HepG2 (cell line): ENCODE results near the gene CAMTA1. TPM values are rescaled to one million over a fixed set of nuclear protein-coding genes. Genes with fewer than 3 reads are reported as not detected.

Source experiments
- ATAC-seq: fragments of 200-7000 bp; cut with Tn5 transposase; 3 replicates; pipeline ENCODE4 v1.9.1; 2020; ENCODE audit warnings: mild to moderate bottlenecking, moderate library complexity
- BruUV-seq: library from RNA; stranded (reverse); fragments of 400-500 nt; replicated peaks from 2 replicates; lab custom pipeline; 2021; lab: Mats Ljungman, UMichigan
- CTCF ChIA-PET: fragments of 300-600 bp; formaldehyde crosslinking; extraction: SDS; loops from one replicate; lab custom pipeline; 2021; ENCODE audit warnings: low total read pairs, inconsistent platforms, low intra/inter-chr PET ratio; lab: Yijun Ruan, JAX
- POLR2A ChIA-PET: fragments of 350-600 bp; sonication (Branson Sonifier 250); formaldehyde crosslinking; loops from one replicate; lab custom pipeline; 2020; ENCODE audit warnings: antibody characterized with exemption, inconsistent platforms; lab: Yijun Ruan, JAX
- DNase-seq: peaks from one replicate; pipeline ENCODE4 v3.0.0-alpha.2; 2015; ENCODE audit warnings: low spot score
- FAIRE-seq: peaks from 3 replicates; lab custom pipeline; 2011; peaks lifted over from hg19 to GRCh38; lab: Jason Lieb, UNC
- H2AFZ ChIP-seq: one replicate; pipeline ENCODE4 v1.6.1; 2011; ENCODE audit warnings: low read length, inconsistent platforms
- H3K27ac ChIP-seq: fragments of 300-600 bp; 3 replicates; pipeline ENCODE4 v1.8.0; 2011; ENCODE audit warnings: mixed run types, mild to moderate bottlenecking, mixed read lengths, low read length, inconsistent platforms; ENCODE audit not compliant: insufficient read depth; ENCODE audit errors: extremely low read length
- H3K27me3 ChIP-seq, 2 experiments: fragments of 200-600 bp in 1 of 2; 2 replicates in 1 of 2; 3 replicates in 1 of 2; pipeline versions ENCODE4 v1.6.0 to v1.8.0; 2011; ENCODE audit warnings: low read length in 2 of 2, mild to moderate bottlenecking in 2 of 2, moderate library complexity in 2 of 2, inconsistent platforms in 1 of 2; ENCODE audit not compliant: insufficient read depth in 2 of 2, control insufficient read depth in 1 of 2
- H3K36me3 ChIP-seq, 2 experiments: fragments of 200-600 bp in 1 of 2; replicated peaks in 1 of 2; 2 replicates in 1 of 2; 3 replicates in 1 of 2; pipeline versions ENCODE4 v1.5.1 to v1.8.0; 2011; ENCODE audit warnings: low read length in 2 of 2, inconsistent platforms in 1 of 2; ENCODE audit not compliant: insufficient read depth in 2 of 2, control insufficient read depth in 1 of 2
- H3K4me1 ChIP-seq: 2 replicates; pipeline ENCODE4 v1.5.1; 2012; ENCODE audit warnings: low read length, inconsistent platforms; ENCODE audit not compliant: insufficient read depth
- H3K4me2 ChIP-seq: 2 replicates; pipeline ENCODE4 v1.6.0; 2011; ENCODE audit warnings: low read depth, low read length, inconsistent platforms
- H3K4me3 ChIP-seq, 3 experiments: fragments of 200-600 bp in 1 of 3; sonication (generic), shearing (Covaris generic) in 1 of 3; replicated peaks in 1 of 3; 2 replicates each; pipeline ENCODE4 v1.5.1; 2011 to 2016; ENCODE audit warnings: low read length in 3 of 3, inconsistent platforms in 2 of 3, low read depth in 2 of 3, mild to moderate bottlenecking in 2 of 3, control low read depth in 1 of 3, mixed read lengths in 1 of 3; ENCODE audit not compliant: insufficient read depth in 1 of 3
- H3K79me2 ChIP-seq: one replicate; pipeline ENCODE4 v1.6.1; 2011; ENCODE audit warnings: low read length, inconsistent platforms; ENCODE audit not compliant: insufficient read depth
- H3K9ac ChIP-seq: 2 replicates; pipeline ENCODE4 v1.6.0; 2011; ENCODE audit warnings: mild to moderate bottlenecking, low read depth, low read length, inconsistent platforms; ENCODE audit not compliant: insufficient read depth
- H3K9me3 ChIP-seq: 2 replicates; pipeline ENCODE4 v1.5.1; 2012; ENCODE audit warnings: mild to moderate bottlenecking, low read length
- H4K20me1 ChIP-seq: 2 replicates; pipeline ENCODE4 v1.6.0; 2011; ENCODE audit warnings: inconsistent platforms, mild to moderate bottlenecking, low read length, moderate library complexity; ENCODE audit not compliant: insufficient read depth
- ATF7-NPFF ChIP-seq: sonication (generic); formaldehyde crosslinking; IDR thresholded peaks from 2 replicates; pipeline ENCODE4 v1.8.1; 2023; ENCODE audit warnings: mild to moderate bottlenecking, low read depth, missing genetic modification reagents, moderate library complexity
- CENPT ChIP-seq: sonication (generic); formaldehyde crosslinking; IDR thresholded peaks from 2 replicates; pipeline ENCODE4 v1.8.0; 2022; ENCODE audit warnings: low read depth, mild to moderate bottlenecking, moderate library complexity, missing genetic modification reagents
- PAWR ChIP-seq: sonication (generic); formaldehyde crosslinking; IDR thresholded peaks from 2 replicates; pipeline ENCODE4 v1.4.0; 2020; ENCODE audit warnings: missing genetic modification reagents, mild to moderate bottlenecking, borderline replicate concordance
- SRSF9 ChIP-seq: fragments of 200-400 bp; formaldehyde crosslinking; IDR thresholded peaks from 2 replicates; pipeline ENCODE4 v1.6.1; 2018; ENCODE audit warnings: borderline replicate concordance, mild to moderate bottlenecking, low read depth, low read length; ENCODE audit not compliant: insufficient read depth, poor library complexity, severe bottlenecking
- ZNF251 ChIP-seq: sonication (generic); formaldehyde crosslinking; IDR thresholded peaks from 2 replicates; pipeline ENCODE4 v1.9.0; 2021; ENCODE audit warnings: mild to moderate bottlenecking, missing genetic modification reagents
- ZNF335 ChIP-seq: sonication (generic); formaldehyde crosslinking; IDR thresholded peaks from 2 replicates; pipeline ENCODE4 v1.4.0; 2020; ENCODE audit warnings: missing genetic modification reagents
- ZNF564 ChIP-seq: sonication (generic); formaldehyde crosslinking; IDR thresholded peaks from 2 replicates; pipeline ENCODE4 v1.8.1; 2023; ENCODE audit warnings: mild to moderate bottlenecking, missing genetic modification reagents
- WGBS: methylation state at CpG from one replicate; pipeline ENCODE4 v1.1.6; 2017; ENCODE audit warnings: low lambda C conversion rate; 5-methylcytosine and 5-hydroxymethylcytosine counted together
- in situ Hi-C: cut with HindIII; loops from 2 replicates; pipeline ENCODE4 v1.10.0; 2017; ENCODE audit warnings: low pct_unique_long_range_greater_than_20kb; ENCODE audit not compliant: extremely low pct_ligation_motif_present
- intact Hi-C: fragments of 100-400 bp; cut with micrococcal nuclease; formaldehyde crosslinking; loops from one replicate; pipeline ENCODE4 v1.10.0; 2022; ENCODE audit not compliant: unreplicated experiment
- polyA plus RNA-seq, 8 experiments: library from polyadenylated mRNA; depleted of rRNA in 3 of 8; stranded (reverse) in 7 of 8; unstranded in 1 of 8; fragments of >200 nt; fragmentation: Illumina TruSeq in 4 of 8; extraction: Trizol in 4 of 8; gene quantifications; 2 replicates each; pipeline versions ENCODE4 v1.2.1 to v1.2.3, GENCODE V29; 2011 to 2016; ENCODE audit warnings: low read depth in 4 of 8, missing spikeins in 1 of 8, mixed read lengths in 1 of 8; ENCODE audit not compliant: insufficient read depth in 1 of 8
- total RNA-seq, 5 experiments: library from RNA; depleted of rRNA; stranded (reverse); fragments of >200 nt; fragmentation: Illumina TruSeq; extraction: Trizol; gene quantifications; 2 replicates each; pipeline ENCODE4 v1.2.3, GENCODE V29; 2016; ENCODE audit warnings: low read depth in 1 of 5
- TF ChIP-seq, protein P1 (sequence below): IDR thresholded peaks from 2 replicates; pipeline ENCODE4 v1.6.1; 2016; ENCODE audit warnings: missing compliant biosample characterization, missing genetic modification reagents, borderline replicate concordance
- TF ChIP-seq, protein P2 (sequence below): sonication (generic); formaldehyde crosslinking; IDR thresholded peaks from 2 replicates; pipeline ENCODE4 v1.5.0; 2020; ENCODE audit warnings: missing genetic modification reagents
- TF ChIP-seq, protein P3 (sequence below): sonication (generic); formaldehyde crosslinking; IDR thresholded peaks from 2 replicates; pipeline ENCODE4 v1.5.0; 2020; ENCODE audit warnings: mild to moderate bottlenecking, missing genetic modification reagents, borderline replicate concordance
- TF ChIP-seq, protein P4 (sequence below): sonication (generic); formaldehyde crosslinking; IDR thresholded peaks from 2 replicates; pipeline ENCODE4 v1.4.0; 2020; ENCODE audit warnings: mild to moderate bottlenecking, missing genetic modification reagents

The CAMTA1 gene
- total and polyA plus RNA-seq, 2 of the 13 experiments (the other 11 are each of a cell fraction or from before 2014, with no cell fraction given): 25.0 to 36.4 TPM

DNA sequence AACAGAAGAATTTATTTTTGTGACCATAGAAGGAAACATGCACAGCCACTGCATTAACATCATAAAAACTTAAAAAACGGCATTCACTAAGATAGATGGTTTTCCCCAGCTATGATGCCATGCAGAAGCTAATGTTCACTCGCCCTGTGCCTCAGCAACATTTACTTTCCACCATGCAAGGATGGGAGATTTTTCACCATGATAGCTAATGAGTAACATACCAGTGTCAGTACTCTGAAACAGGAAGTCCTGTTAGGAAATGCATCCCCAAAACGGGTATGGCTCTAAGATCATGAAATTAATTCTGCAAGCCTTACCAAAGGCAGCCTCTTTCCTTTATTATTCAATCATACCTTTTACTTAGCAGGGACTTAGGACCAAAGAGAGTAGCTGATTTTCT, 968.4 kb downstream of the CAMTA1 start:
- no TSS peak for BruUV-seq
- 90% methylated on average over 3 of the region's 3 CpGs for WGBS
- no peak for DNase-seq
- CTCF ChIA-PET: interaction anchor here (9.0 kb wide), 1 partner anchor 84 kb away, joined by 226 read pairs; no protein-coding TSS in a partner anchor
- H3K27me3 ChIP-seq: no peaks in the 10 kb centered on the region
- no peak overlapping the region for H3K9ac ChIP-seq
- H3K27ac ChIP-seq: no peak overlapping the region
- peaks cover 34% of the 10 kb centered on the region for H3K4me1 ChIP-seq
- H3K9me3 ChIP-seq: no peaks in the 10 kb centered on the region
- no peak for FAIRE-seq
- H2AFZ ChIP-seq: no peak overlapping the region
- no peak overlapping the region for H3K4me3 ChIP-seq
- intact Hi-C loops (loop anchor here (10.0 kb wide), 1 partner anchor 49 kb away; no protein-coding TSS in a partner anchor), in situ Hi-C loops (loop anchor here (5.0 kb wide), 1 partner anchor 81 kb away; no protein-coding TSS in a partner anchor)
- H4K20me1 ChIP-seq: no peaks in the 10 kb centered on the region
- peaks cover 2 to 6% of the 10 kb centered on the region in 2 experiments; a peak in 1 of 5 replicates for H3K36me3 ChIP-seq
- H3K4me2 ChIP-seq: 0 out of 2 replicates have a peak overlapping the region, but pooled peaks have one; percentile 25
- ATAC-seq: no peak
- TF ChIP-seq ATF7-NPFF (CRISPR knock-in tag) (no peak), ZNF335 (CRISPR knock-in tag) (no peak), SRSF9 (no peak), CENPT (no peak), PAWR (CRISPR knock-in tag) (no peak), ZNF564 (CRISPR knock-in tag) (no peak), ZNF251 (CRISPR knock-in tag) (no peak)
- TF ChIP-seq, protein P1, sequence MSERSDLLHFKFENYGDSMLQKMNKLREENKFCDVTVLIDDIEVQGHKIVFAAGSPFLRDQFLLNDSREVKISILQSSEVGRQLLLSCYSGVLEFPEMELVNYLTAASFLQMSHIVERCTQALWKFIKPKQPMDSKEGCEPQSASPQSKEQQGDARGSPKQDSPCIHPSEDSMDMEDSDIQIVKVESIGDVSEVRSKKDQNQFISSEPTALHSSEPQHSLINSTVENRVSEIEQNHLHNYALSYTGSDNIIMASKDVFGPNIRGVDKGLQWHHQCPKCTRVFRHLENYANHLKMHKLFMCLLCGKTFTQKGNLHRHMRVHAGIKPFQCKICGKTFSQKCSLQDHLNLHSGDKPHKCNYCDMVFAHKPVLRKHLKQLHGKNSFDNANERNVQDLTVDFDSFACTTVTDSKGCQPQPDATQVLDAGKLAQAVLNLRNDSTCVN (CRISPR knock-in tag): no peak
- TF ChIP-seq, protein P2, sequence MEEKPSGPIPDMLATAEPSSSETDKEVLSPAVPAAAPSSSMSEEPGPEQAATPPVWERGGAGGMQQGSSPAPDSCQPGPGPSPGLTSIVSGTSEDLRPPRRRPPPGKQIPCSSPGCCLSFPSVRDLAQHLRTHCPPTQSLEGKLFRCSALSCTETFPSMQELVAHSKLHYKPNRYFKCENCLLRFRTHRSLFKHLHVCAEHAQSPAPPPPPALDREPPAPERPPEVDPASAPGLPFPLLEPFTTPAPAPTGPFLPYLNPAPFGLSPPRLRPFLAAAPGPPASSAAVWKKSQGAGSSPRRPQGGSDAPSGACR (CRISPR knock-in tag): no peak
- TF ChIP-seq, protein P3, sequence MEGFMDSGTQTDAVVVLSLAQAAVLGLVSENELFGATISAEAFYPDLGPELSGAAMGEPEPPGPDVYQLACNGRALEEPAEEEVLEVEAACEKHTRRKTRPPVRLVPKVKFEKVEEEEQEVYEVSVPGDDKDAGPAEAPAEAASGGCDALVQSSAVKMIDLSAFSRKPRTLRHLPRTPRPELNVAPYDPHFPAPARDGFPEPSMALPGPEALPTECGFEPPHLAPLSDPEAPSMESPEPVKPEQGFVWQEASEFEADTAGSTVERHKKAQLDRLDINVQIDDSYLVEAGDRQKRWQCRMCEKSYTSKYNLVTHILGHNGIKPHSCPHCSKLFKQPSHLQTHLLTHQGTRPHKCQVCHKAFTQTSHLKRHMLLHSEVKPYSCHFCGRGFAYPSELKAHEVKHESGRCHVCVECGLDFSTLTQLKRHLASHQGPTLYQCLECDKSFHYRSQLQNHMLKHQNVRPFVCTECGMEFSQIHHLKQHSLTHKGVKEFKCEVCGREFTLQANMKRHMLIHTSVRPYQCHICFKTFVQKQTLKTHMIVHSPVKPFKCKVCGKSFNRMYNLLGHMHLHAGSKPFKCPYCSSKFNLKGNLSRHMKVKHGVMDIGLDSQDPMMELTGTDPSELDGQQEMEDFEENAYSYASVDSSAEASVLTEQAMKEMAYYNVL (CRISPR knock-in tag): no peak
- TF ChIP-seq, protein P4, sequence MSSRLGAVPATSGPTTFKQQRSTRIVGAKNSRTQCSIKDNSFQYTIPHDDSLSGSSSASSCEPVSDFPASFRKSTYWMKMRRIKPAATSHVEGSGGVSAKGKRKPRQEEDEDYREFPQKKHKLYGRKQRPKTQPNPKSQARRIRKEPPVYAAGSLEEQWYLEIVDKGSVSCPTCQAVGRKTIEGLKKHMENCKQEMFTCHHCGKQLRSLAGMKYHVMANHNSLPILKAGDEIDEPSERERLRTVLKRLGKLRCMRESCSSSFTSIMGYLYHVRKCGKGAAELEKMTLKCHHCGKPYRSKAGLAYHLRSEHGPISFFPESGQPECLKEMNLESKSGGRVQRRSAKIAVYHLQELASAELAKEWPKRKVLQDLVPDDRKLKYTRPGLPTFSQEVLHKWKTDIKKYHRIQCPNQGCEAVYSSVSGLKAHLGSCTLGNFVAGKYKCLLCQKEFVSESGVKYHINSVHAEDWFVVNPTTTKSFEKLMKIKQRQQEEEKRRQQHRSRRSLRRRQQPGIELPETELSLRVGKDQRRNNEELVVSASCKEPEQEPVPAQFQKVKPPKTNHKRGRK (CRISPR knock-in tag): no peak
- POLR2A ChIA-PET: interaction anchor here (2.0 kb wide), 1 partner anchor 84 kb away, joined by 7 read pairs; no protein-coding TSS in a partner anchor
- H3K79me2 ChIP-seq: no peaks in the 10 kb centered on the region
